Left ventricle myocardium inferior (tissue), 1 donor: Measurements from ENCODE around the gene CPD. TPM values are rescaled to one million over a fixed set of nuclear protein-coding genes. Genes with fewer than 3 reads are reported as not detected.

Experiments used
- DNase-seq: peaks from one replicate; pipeline ENCODE4 v3.0.0-alpha.2; 2020
- H3K27ac ChIP-seq: fragments of 200-600 bp; replicated peaks from 2 replicates; pipeline ENCODE4 v1.8.0; 2021
- H3K27me3 ChIP-seq: fragments of 200-600 bp; 2 replicates; pipeline ENCODE4 v1.8.0; 2021; ENCODE audit warnings: low read depth
- H3K36me3 ChIP-seq: fragments of 200-600 bp; 2 replicates; pipeline ENCODE4 v1.8.0; 2021
- H3K4me1 ChIP-seq: fragments of 200-600 bp; 2 replicates; pipeline ENCODE4 v1.8.0; 2021
- H3K4me3 ChIP-seq: fragments of 200-600 bp; 2 replicates; pipeline ENCODE4 v1.8.0; 2021; ENCODE audit warnings: mild to moderate bottlenecking, moderate library complexity
- H3K9me3 ChIP-seq: fragments of 200-600 bp; replicated peaks from 2 replicates; pipeline ENCODE4 v1.8.0; 2021
- CTCF ChIP-seq: fragments of 200-600 bp; IDR thresholded peaks from 2 replicates; pipeline ENCODE4 v1.8.0; 2021; ENCODE audit warnings: antibody characterized with exemption, mild to moderate bottlenecking, borderline replicate concordance
- intact Hi-C: fragments of 100-400 bp; cut with micrococcal nuclease; formaldehyde crosslinking; loops from one replicate; pipeline ENCODE4 v1.11.0; 2022
- total RNA-seq: library from RNA; stranded (reverse); fragmentation: NEBNext Ultra II Directional; extraction: Animal tissue kit (Norgen Biotek cat#: 25700); gene quantifications from one replicate; pipeline ENCODE4 v1.2.1, GENCODE V29; 2021
- donor health status: DM: no; HTN: yes; CAD: no; lungs with severe emphysema.

The CPD gene
- total RNA-seq, 1 donor from 2014 or later: 19.3 TPM

GRCh38 chr17:30381340-30381659 lies 2.6 kb downstream of the CPD start:
- intact Hi-C loops: no loop called here
- no peak for TF ChIP-seq CTCF
- Histone ChIP-seq H3K36me3 (peaks cover 14% of the 10 kb centered on the region), H3K4me1 (peaks cover 75% of the 10 kb centered on the region), H3K4me3 (peak overlapping the region; percentile 92), H3K27ac (no peak overlapping the region), H3K27me3 (no peaks in the 10 kb centered on the region), H3K9me3 (no peaks in the 10 kb centered on the region)
- DNase-seq: no peak

GRCh38 chr17:30382345-30382744 lies 3.6 kb downstream of the CPD start:
- peaks cover 24% of the 10 kb centered on the region for H3K36me3 ChIP-seq
- TF ChIP-seq CTCF: no peak
- H3K9me3 ChIP-seq: no peaks in the 10 kb centered on the region
- H3K4me1 ChIP-seq: peaks cover 64% of the 10 kb centered on the region
- DNase-seq: no peak
- H3K27me3 ChIP-seq: no peaks in the 10 kb centered on the region
- peak overlapping the region; percentile 7 for H3K4me3 ChIP-seq
- intact Hi-C loops: no loop called here
- H3K27ac ChIP-seq: no peak overlapping the region

DNA sequence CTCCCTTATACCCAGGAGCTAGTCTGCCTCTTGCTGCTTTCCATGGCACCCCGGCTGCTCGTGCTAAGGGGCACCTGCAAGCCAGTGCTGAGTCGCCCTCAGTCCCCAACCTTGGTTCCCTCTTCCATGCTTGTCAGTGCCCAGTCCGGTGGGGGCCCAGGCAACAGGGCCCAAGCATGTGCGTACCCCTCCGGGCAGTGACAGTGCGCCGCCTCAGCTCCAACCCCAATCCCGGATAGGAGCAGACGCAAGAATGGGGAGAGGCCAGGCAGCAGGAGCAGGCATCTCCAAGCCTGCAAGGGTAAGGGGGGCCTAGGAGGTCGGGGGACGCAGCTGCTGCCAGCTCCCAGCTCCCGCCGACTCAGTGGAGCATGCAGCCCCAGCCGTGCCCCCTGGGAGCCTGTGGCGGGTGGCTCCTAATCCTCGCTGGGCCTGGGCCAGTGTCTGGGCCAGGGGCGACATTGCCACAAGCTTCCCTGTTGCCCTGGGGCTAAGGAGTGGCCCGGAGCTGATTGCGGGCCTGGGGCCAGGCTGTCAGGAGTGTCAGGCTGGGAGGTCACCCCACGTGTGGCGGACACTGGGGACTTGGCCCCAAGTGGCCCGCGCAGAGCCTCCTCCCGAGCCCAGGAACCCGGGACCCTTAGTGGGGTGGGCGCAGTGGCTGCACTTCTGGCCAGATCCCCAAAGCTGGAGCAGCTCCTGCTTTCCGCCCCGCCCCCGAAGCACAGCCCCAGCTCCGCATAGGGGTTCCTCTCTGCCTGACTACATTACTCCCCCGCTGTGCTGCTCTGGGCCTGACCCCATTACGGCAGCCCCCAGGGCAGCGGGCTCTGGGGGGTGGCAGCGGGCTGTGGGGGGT lies 9.8 kb downstream of the CPD start:
- Histone ChIP-seq H3K27me3 (no peaks in the 10 kb centered on the region), H3K4me1 (peaks cover 12% of the 10 kb centered on the region), H3K36me3 (peaks cover 52% of the 10 kb centered on the region), H3K9me3 (no peaks in the 10 kb centered on the region), H3K4me3 (no peak overlapping the region), H3K27ac (no peak overlapping the region)
- DNase-seq: no peak
- TF ChIP-seq CTCF: no peak
- intact Hi-C loops: no loop called here

- DNase-seq: no peak
- intact Hi-C loops: no loop called here
- Histone ChIP-seq H3K9me3 (no peaks in the 10 kb centered on the region), H3K27me3 (no peaks in the 10 kb centered on the region), H3K36me3 (peaks cover 52% of the 10 kb centered on the region), H3K4me3 (no peak overlapping the region), H3K27ac (no peak overlapping the region), H3K4me1 (peaks cover 12% of the 10 kb centered on the region)
- no peak for TF ChIP-seq CTCF
These were observed 11.1 kb downstream of the CPD start for GRCh38 chr17:30389756-30390300.

DNA sequence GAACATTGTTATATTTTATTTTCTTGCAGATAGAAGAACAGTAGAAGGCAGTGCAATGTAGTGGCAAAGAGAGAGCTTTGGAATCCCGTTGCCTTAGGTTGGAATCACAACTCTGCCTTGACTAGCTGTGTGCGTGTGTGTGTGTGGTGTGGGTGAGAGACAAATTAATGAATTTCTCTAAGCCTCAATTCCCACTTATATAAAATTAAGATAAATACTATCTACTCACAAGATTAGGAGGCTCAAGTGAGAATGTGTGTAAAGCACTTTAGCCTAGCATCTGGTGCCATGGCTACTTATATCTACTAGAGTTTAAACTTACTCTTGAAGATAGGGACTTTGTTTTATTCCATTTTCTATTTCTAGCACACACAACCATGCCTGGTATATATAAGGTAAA lies 12.8 kb downstream of the CPD start:
- Histone ChIP-seq H3K27me3 (no peaks in the 10 kb centered on the region), H3K36me3 (peaks cover 36% of the 10 kb centered on the region), H3K4me1 (peaks cover 12% of the 10 kb centered on the region), H3K9me3 (no peaks in the 10 kb centered on the region), H3K27ac (no peak overlapping the region), H3K4me3 (no peak overlapping the region)
- intact Hi-C loops: no loop called here
- no peak for TF ChIP-seq CTCF
- no peak for DNase-seq
